H9 (cell line): Measurements from ENCODE around the gene CCDC13. TPM values are rescaled to one million over a fixed set of nuclear protein-coding genes. Genes with fewer than 3 reads are reported as not detected.

ENCODE experiments used
- DNase-seq: peaks from one replicate; pipeline ENCODE4 v3.0.0-alpha.2; 2017
- H2AFZ ChIP-seq: one replicate; pipeline ENCODE4 v1.6.1; 2013; ENCODE audit warnings: mild to moderate bottlenecking, low read length, control low read depth, moderate library complexity
- H2AK5ac ChIP-seq: 2 replicates; pipeline ENCODE4 v1.6.1; 2013; ENCODE audit warnings: low read length, control low read depth, mixed read lengths; ENCODE audit not compliant: insufficient read length
- H2BK120ac ChIP-seq: one replicate; pipeline ENCODE4 v1.6.1; 2013; ENCODE audit warnings: low read depth, mild to moderate bottlenecking, low read length, control low read depth, inconsistent platforms; ENCODE audit not compliant: poor library complexity, severe bottlenecking
- H2BK12ac ChIP-seq: 2 replicates; pipeline ENCODE4 v1.6.1; 2013; ENCODE audit warnings: low read length, control low read depth, mixed read lengths, low read depth; ENCODE audit not compliant: insufficient read length
- H2BK15ac ChIP-seq: 2 replicates; pipeline ENCODE4 v1.6.1; 2013; ENCODE audit warnings: low read depth, low read length, control low read depth
- H2BK20ac ChIP-seq: one replicate; pipeline ENCODE4 v1.6.1; 2013; ENCODE audit warnings: low read depth, mild to moderate bottlenecking, low read length, control low read depth, inconsistent platforms; ENCODE audit not compliant: poor library complexity, severe bottlenecking
- H2BK5ac ChIP-seq: 2 replicates; pipeline ENCODE4 v1.6.1; 2013; ENCODE audit warnings: low read length, control low read depth, mixed read lengths; ENCODE audit not compliant: insufficient read length
- H3K14ac ChIP-seq: 2 replicates; pipeline ENCODE4 v1.6.1; 2013; ENCODE audit warnings: low read length, control low read depth; ENCODE audit not compliant: insufficient read depth
- H3K18ac ChIP-seq: 2 replicates; pipeline ENCODE4 v1.6.1; 2013; ENCODE audit warnings: low read depth, mild to moderate bottlenecking, mixed read lengths, low read length, control low read depth; ENCODE audit not compliant: insufficient read length
- H3K23ac ChIP-seq: 2 replicates; pipeline ENCODE4 v1.6.1; 2013; ENCODE audit warnings: low read length, control low read depth, mixed read lengths, low read depth; ENCODE audit not compliant: insufficient read length
- H3K23me2 ChIP-seq: 2 replicates; pipeline ENCODE4 v1.6.1; 2013; ENCODE audit warnings: low read depth, mild to moderate bottlenecking, mixed read lengths, low read length, control low read depth; ENCODE audit not compliant: insufficient read length, poor library complexity, severe bottlenecking
- H3K27ac ChIP-seq: 2 replicates; pipeline ENCODE4 v1.5.1; 2013; ENCODE audit warnings: low read length, control low read depth, mixed read lengths, low read depth; ENCODE audit not compliant: insufficient read length
- H3K27me3 ChIP-seq: 2 replicates; pipeline ENCODE4 v1.6.1; 2013; ENCODE audit warnings: low read length, control low read depth, inconsistent platforms; ENCODE audit not compliant: insufficient read depth
- H3K4ac ChIP-seq: 2 replicates; pipeline ENCODE4 v1.6.1; 2013; ENCODE audit warnings: low read depth, mild to moderate bottlenecking, control low read depth, inconsistent platforms, low read length, moderate library complexity
- H3K4me1 ChIP-seq: 2 replicates; pipeline ENCODE4 v1.6.1; 2013; ENCODE audit warnings: low read length, control low read depth, inconsistent platforms; ENCODE audit not compliant: insufficient read depth
- H3K4me2 ChIP-seq: 2 replicates; pipeline ENCODE4 v1.6.1; 2013; ENCODE audit warnings: low read length, control low read depth, mixed read lengths; ENCODE audit not compliant: insufficient read length, insufficient read depth
- H3K56ac ChIP-seq: 2 replicates; pipeline ENCODE4 v1.6.1; 2013; ENCODE audit warnings: low read depth, mild to moderate bottlenecking, mixed read lengths, low read length, control low read depth; ENCODE audit not compliant: insufficient read length
- H3K79me1 ChIP-seq: 2 replicates; pipeline ENCODE4 v1.6.1; 2013; ENCODE audit warnings: low read depth, mild to moderate bottlenecking, moderate library complexity, low read length, control low read depth, inconsistent platforms; ENCODE audit not compliant: insufficient read depth, poor library complexity, severe bottlenecking
- H3K79me2 ChIP-seq: 2 replicates; pipeline ENCODE4 v1.6.1; 2013; ENCODE audit warnings: low read length, control low read depth, inconsistent platforms; ENCODE audit not compliant: insufficient read depth
- H3K9ac ChIP-seq: 2 replicates; pipeline ENCODE4 v1.6.1; 2013; ENCODE audit warnings: low read length, control low read depth, mixed read lengths; ENCODE audit not compliant: insufficient read length; ENCODE audit errors: extremely low read depth
- H3K9me3 ChIP-seq: one replicate; pipeline ENCODE4 v1.6.1; 2013; ENCODE audit warnings: low read depth, low read length, inconsistent platforms; ENCODE audit not compliant: control insufficient read depth
- H3T11ph ChIP-seq: one replicate; pipeline ENCODE4 v1.6.1; 2013; ENCODE audit warnings: mild to moderate bottlenecking, low read length, control low read depth, inconsistent platforms
- H4K20me1 ChIP-seq: one replicate; pipeline ENCODE4 v1.6.1; 2013; ENCODE audit not compliant: control insufficient read depth, insufficient read length, insufficient read depth
- H4K5ac ChIP-seq: 2 replicates; pipeline ENCODE4 v1.6.1; 2013; ENCODE audit warnings: low read depth, mild to moderate bottlenecking, mixed read lengths, low read length, control low read depth; ENCODE audit not compliant: insufficient read length
- H4K8ac ChIP-seq: replicated peaks from 2 replicates; pipeline ENCODE4 v1.6.1; 2013; ENCODE audit warnings: low read length, control low read depth, mixed read lengths, low read depth; ENCODE audit not compliant: insufficient read length
- H4K91ac ChIP-seq: 2 replicates; pipeline ENCODE4 v1.6.1; 2013; ENCODE audit warnings: low read depth, mild to moderate bottlenecking, moderate library complexity, mixed read lengths, low read length, control low read depth; ENCODE audit not compliant: insufficient read length
- H3K27ac Mint-ChIP-seq, 3 experiments: 2 replicates in 2 of 3; 3 replicates in 1 of 3; pipeline ENCODE4 v1.8.0; 2020 to 2021; ENCODE audit warnings: mixed read lengths in 3 of 3, mild to moderate bottlenecking in 1 of 3, moderate library complexity in 1 of 3
- H3K27me3 Mint-ChIP-seq: 2 replicates; pipeline ENCODE4 v1.8.0; 2021; ENCODE audit warnings: low read depth, mild to moderate bottlenecking, moderate library complexity, mixed read lengths
- H3K36me3 Mint-ChIP-seq, 3 experiments: 2 replicates in 2 of 3; 3 replicates in 1 of 3; pipeline ENCODE4 v1.8.0; 2020 to 2021; ENCODE audit warnings: low read depth in 3 of 3, mixed read lengths in 3 of 3; ENCODE audit not compliant: insufficient read depth in 1 of 3
- H3K4me1 Mint-ChIP-seq, 2 experiments: 2 replicates each; pipeline ENCODE4 v1.8.0; 2020; ENCODE audit warnings: mixed read lengths in 2 of 2
- H3K4me3 Mint-ChIP-seq, 2 experiments: 2 replicates in 1 of 2; 3 replicates in 1 of 2; pipeline ENCODE4 v1.8.0; 2020 to 2021; ENCODE audit warnings: mild to moderate bottlenecking in 2 of 2, mixed read lengths in 2 of 2, moderate library complexity in 1 of 2
- H3K9me3 Mint-ChIP-seq, 2 experiments: 2 replicates in 1 of 2; 3 replicates in 1 of 2; pipeline ENCODE4 v1.8.0; 2020; ENCODE audit warnings: mild to moderate bottlenecking in 2 of 2, mixed read lengths in 2 of 2, moderate library complexity in 1 of 2
- WGBS: extraction: QIAGEN DNeasy Blood & Tissue Kit; methylation state at CpG from one replicate; pipeline ENCODE4 v1.1.7; 2013; ENCODE audit warnings: missing lambda C conversion rate, low lambda C conversion rate, mixed read lengths; ENCODE audit not compliant: insufficient read length; ENCODE audit errors: extremely low coverage; 5-methylcytosine and 5-hydroxymethylcytosine counted together
- total RNA-seq: library from RNA; stranded (reverse); gene quantifications from 2 replicates; pipeline ENCODE4 v1.2.1, GENCODE V29; 2021
- TF ChIP-seq, protein P1 (sequence below): fragments of 200-600 bp; sonication (generic); conservative IDR thresholded peaks from 3 replicates; pipeline ENCODE4 v1.8.0; 2021; ENCODE audit warnings: antibody characterized with exemption, mild to moderate bottlenecking

Gene CCDC13
- total RNA-seq, 1 experiment from 2014 or later, result not detected

DNA sequence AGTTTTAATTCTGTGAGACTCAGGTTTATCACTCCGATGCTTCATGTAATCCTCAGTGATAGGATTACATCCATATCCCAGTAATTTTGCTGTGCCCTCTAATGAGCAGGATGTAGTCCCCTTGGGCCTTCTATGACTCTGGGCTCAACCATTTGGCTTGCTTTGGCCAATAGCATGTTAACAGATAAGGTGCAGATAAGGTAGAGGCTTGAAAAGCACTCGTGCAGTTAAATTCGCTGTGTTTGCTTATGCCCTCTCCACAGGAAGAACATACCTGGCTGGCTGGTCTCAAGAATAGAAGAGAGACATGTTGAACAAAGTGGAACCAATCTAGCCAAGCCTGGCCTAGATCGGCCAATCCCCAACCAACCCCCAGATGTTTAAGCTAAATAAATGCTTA is 20.1 kb downstream of the CCDC13 start:
- no peak overlapping the region for H3K9ac ChIP-seq
- no peak overlapping the region for H2BK20ac ChIP-seq
- Mint-ChIP-seq H3K4me3 (no peak overlapping the region), H3K4me1 (peaks cover 17 to 19% of the 10 kb centered on the region in 2 experiments), H3K36me3 (no peaks in the 10 kb centered on the region), H3K27me3 (peaks cover 19% of the 10 kb centered on the region), H3K9me3 (no peaks in the 10 kb centered on the region), H3K27ac (no peak overlapping the region)
- H2AFZ ChIP-seq, result no peak overlapping the region
- WGBS, result no CpG with 5 or more reads among the region's 4 CpGs
- no peak overlapping the region for H4K8ac ChIP-seq
- H3K23me2 ChIP-seq, result no peaks in the 10 kb centered on the region
- no peak overlapping the region for H3T11ph ChIP-seq
- H4K5ac ChIP-seq, result no peak overlapping the region
- H3K4me1 ChIP-seq, result no peaks in the 10 kb centered on the region
- TF ChIP-seq, protein P1, sequence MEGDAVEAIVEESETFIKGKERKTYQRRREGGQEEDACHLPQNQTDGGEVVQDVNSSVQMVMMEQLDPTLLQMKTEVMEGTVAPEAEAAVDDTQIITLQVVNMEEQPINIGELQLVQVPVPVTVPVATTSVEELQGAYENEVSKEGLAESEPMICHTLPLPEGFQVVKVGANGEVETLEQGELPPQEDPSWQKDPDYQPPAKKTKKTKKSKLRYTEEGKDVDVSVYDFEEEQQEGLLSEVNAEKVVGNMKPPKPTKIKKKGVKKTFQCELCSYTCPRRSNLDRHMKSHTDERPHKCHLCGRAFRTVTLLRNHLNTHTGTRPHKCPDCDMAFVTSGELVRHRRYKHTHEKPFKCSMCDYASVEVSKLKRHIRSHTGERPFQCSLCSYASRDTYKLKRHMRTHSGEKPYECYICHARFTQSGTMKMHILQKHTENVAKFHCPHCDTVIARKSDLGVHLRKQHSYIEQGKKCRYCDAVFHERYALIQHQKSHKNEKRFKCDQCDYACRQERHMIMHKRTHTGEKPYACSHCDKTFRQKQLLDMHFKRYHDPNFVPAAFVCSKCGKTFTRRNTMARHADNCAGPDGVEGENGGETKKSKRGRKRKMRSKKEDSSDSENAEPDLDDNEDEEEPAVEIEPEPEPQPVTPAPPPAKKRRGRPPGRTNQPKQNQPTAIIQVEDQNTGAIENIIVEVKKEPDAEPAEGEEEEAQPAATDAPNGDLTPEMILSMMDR, result no peak
- no peaks in the 10 kb centered on the region for H4K20me1 ChIP-seq
- H2BK120ac ChIP-seq, result no peak overlapping the region
- no peaks in the 10 kb centered on the region for H3K79me2 ChIP-seq
- no peak overlapping the region for H3K56ac ChIP-seq
- H3K14ac ChIP-seq, result no peak overlapping the region
- peak; percentile 1 for DNase-seq
- H2BK5ac ChIP-seq, result no peak overlapping the region
- H3K27me3 ChIP-seq, result no peaks in the 10 kb centered on the region
- no peak overlapping the region for H2BK12ac ChIP-seq
- H2BK15ac ChIP-seq, result no peak overlapping the region
- no peak overlapping the region for H3K18ac ChIP-seq
- no peak overlapping the region for H4K91ac ChIP-seq
- no peak overlapping the region for H3K4me2 ChIP-seq
- H3K9me3 ChIP-seq, result no peaks in the 10 kb centered on the region
- H3K79me1 ChIP-seq, result no peaks in the 10 kb centered on the region
- H3K23ac ChIP-seq, result no peak overlapping the region
- H3K4ac ChIP-seq, result no peak overlapping the region
- H3K27ac ChIP-seq, result no peak overlapping the region
- H2AK5ac ChIP-seq, result no peak overlapping the region
